ENCODE results near the gene GMNN. TPM values are rescaled to one million over a fixed set of nuclear protein-coding genes. Genes with fewer than 3 reads are reported as not detected.

GMNN gene
- total and polyA plus RNA-seq, 2 donors (not counting 1 experiment from before 2014, with no cell fraction given), result 3.8 to 7.3 TPM

Other genes with a start within 250 kb of the GMNN start
- gene KIAA0319, start 128.7 kb upstream of the GMNN start, total RNA-seq, result 1.2 and 1.3 TPM in 2 replicates
- 0.37 and 0.67 TPM in 2 replicates for gene KIAA0319, start 128.7 kb upstream of the GMNN start, polyA plus RNA-seq
- gene TDP2, start 108.0 kb upstream of the GMNN start, total RNA-seq, result 63.5 and 68.1 TPM in 2 replicates
- 19.4 and 25.1 TPM in 2 replicates for gene TDP2, start 108.0 kb upstream of the GMNN start, polyA plus RNA-seq
- 5.7 and 6.6 TPM in 2 replicates for gene ACOT13, start 107.9 kb upstream of the GMNN start, total RNA-seq
- 3.6 and 3.9 TPM in 2 replicates for gene ACOT13, start 107.9 kb upstream of the GMNN start, polyA plus RNA-seq
- 143 and 146 TPM in 2 replicates for gene C6orf62, start 55.8 kb upstream of the GMNN start, total RNA-seq
- 53.1 and 69.2 TPM in 2 replicates for gene C6orf62, start 55.8 kb upstream of the GMNN start, polyA plus RNA-seq
- 5.0 and 6.4 TPM in 2 replicates for gene ARMH2, start 24.0 kb downstream of the GMNN start, total RNA-seq
- 0.43 and 0.71 TPM in 2 replicates for gene ARMH2, start 24.0 kb downstream of the GMNN start, polyA plus RNA-seq
- gene RIPOR2, start 161.0 kb downstream of the GMNN start, total RNA-seq, result 430 and 443 TPM in 2 replicates
- gene RIPOR2, start 161.0 kb downstream of the GMNN start, polyA plus RNA-seq, result 300 and 324 TPM in 2 replicates